ENCODE measurements around the gene ARL14EP. TPM values are rescaled to one million over a fixed set of nuclear protein-coding genes. Genes with fewer than 3 reads are reported as not detected.

Gene ARL14EP
- total RNA-seq, 1 experiment from 2014 or later: 25.3 TPM

- POLR2A ChIA-PET: no interaction called here
- TF ChIP-seq FOSL1 (IDR thresholded peaks at IDR 0.05; ENCODE audit: low read depth) (no peak), ZNF274 (IDR thresholded peaks at IDR 0.05; ENCODE audit: low read depth, low read length) (no peak), POLR2A (IDR thresholded peaks at IDR 0.05; ENCODE audit: borderline replicate concordance, extremely low read depth, insufficient read depth, insufficient read length) (no peak), EZH2 (IDR thresholded peaks at IDR 0.05) (no peak), RAD21 (IDR thresholded peaks at IDR 0.05; ENCODE audit: low read depth) (no peak), CEBPB (IDR thresholded peaks at IDR 0.05; ENCODE audit: low read depth) (no peak), ELF1 (IDR thresholded peaks at IDR 0.05; ENCODE audit: borderline replicate concordance, low read depth) (no peak), SP1 (IDR thresholded peaks at IDR 0.05; ENCODE audit: low read depth) (no peak)
- Histone ChIP-seq H3K9ac (ENCODE audit: low read length) (no peak overlapping the region), H2AFZ (ENCODE audit: low read depth, low read length, poor library complexity, severe bottlenecking) (no peak overlapping the region), H3K4me2 (ENCODE audit: low read length) (no peak overlapping the region), H3K27ac (ENCODE audit: low read depth, low read length) (no peak overlapping the region), H4K20me1 (ENCODE audit: insufficient read depth) (no peaks in the 10 kb centered on the region), H3K79me2 (ENCODE audit: insufficient read depth, low read length) (no peaks in the 10 kb centered on the region), H3K4me3 (replicated peaks in 1 of 2; ENCODE audit: low read depth in 1 of 2, low read length in 2 of 2) (no peak overlapping the region), H3K9me2 (ENCODE audit: insufficient read depth) (no peaks in the 10 kb centered on the region), H3K27me3 (ENCODE audit: insufficient read depth, low read length) (peaks cover 21% of the 10 kb centered on the region), H3K36me3 (ENCODE audit: control insufficient read depth in 1 of 2, insufficient read depth in 2 of 2, low read length in 2 of 2) (no peaks in the 10 kb centered on the region), H3K9me3 (ENCODE audit: control insufficient read depth in 1 of 2, insufficient read depth in 1 of 2, low read depth in 1 of 2, low read length in 2 of 2) (no peaks in the 10 kb centered on the region), H3K4me1 (ENCODE audit: control insufficient read depth in 1 of 2, insufficient read depth in 2 of 2, low read length in 2 of 2) (no peaks in the 10 kb centered on the region)
- RAD21 ChIA-PET (ENCODE audit: low non-redundant PET in 1 of 2, low total read pairs in 2 of 2, uncharacterized antibody in 2 of 2, unreplicated experiment in 2 of 2): no interaction called here
- no TSS peak for BruUV-seq (replicated peaks)
- DNase-seq (ENCODE audit: low read depth, low spot score): no peak
- CTCF ChIA-PET: no interaction called here
- intact Hi-C loops (cut with micrococcal nuclease): no loop called here
- ATAC-seq: no peak
Measured at GRCh38 chr11:30370164-30370563, 47.3 kb downstream of the ARL14EP start.

DNA sequence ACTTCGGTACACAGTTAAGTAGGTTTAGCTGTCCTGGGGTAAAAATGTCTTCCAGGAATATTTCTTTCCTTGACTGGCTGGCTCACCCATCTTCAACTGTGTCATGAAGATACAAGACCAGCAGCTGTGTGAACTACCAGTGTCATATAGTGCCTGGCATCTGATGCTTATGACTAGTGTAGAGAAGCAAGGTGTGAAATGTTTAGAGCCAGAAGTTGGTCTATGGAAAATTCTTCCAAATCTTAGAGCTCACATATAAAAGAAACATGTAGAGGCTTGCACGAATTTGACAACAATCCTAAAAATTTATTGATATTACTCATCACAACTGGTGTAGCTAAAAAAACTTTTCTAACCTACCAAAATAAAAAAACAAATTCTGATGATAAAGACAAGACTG is 54.4 kb downstream of the ARL14EP start:
- no TSS peak for BruUV-seq (replicated peaks)
- no peak for DNase-seq (ENCODE audit: low read depth, low spot score)
- ChIA-PET CTCF (no interaction called here), POLR2A (no interaction called here), RAD21 (ENCODE audit: low non-redundant PET in 1 of 2, low total read pairs in 2 of 2, uncharacterized antibody in 2 of 2, unreplicated experiment in 2 of 2) (no interaction called here)
- Histone ChIP-seq H3K36me3 (ENCODE audit: control insufficient read depth in 1 of 2, insufficient read depth in 2 of 2, low read length in 2 of 2) (no peaks in the 10 kb centered on the region), H3K4me2 (ENCODE audit: low read length) (no peak overlapping the region), H3K79me2 (ENCODE audit: insufficient read depth, low read length) (no peaks in the 10 kb centered on the region), H2AFZ (ENCODE audit: low read depth, low read length, poor library complexity, severe bottlenecking) (no peak overlapping the region), H3K4me1 (ENCODE audit: control insufficient read depth in 1 of 2, insufficient read depth in 2 of 2, low read length in 2 of 2) (no peaks in the 10 kb centered on the region), H3K9me2 (ENCODE audit: insufficient read depth) (no peaks in the 10 kb centered on the region), H3K9me3 (ENCODE audit: control insufficient read depth in 1 of 2, insufficient read depth in 1 of 2, low read depth in 1 of 2, low read length in 2 of 2) (no peaks in the 10 kb centered on the region), H3K4me3 (replicated peaks in 1 of 2; ENCODE audit: low read depth in 1 of 2, low read length in 2 of 2) (no peak overlapping the region), H4K20me1 (ENCODE audit: insufficient read depth) (no peaks in the 10 kb centered on the region; the same call in 1 of the 2 replicates), H3K9ac (ENCODE audit: low read length) (no peak overlapping the region), H3K27me3 (ENCODE audit: insufficient read depth, low read length) (peaks cover 54% of the 10 kb centered on the region), H3K27ac (ENCODE audit: low read depth, low read length) (no peak overlapping the region)
- TF ChIP-seq, protein P1, sequence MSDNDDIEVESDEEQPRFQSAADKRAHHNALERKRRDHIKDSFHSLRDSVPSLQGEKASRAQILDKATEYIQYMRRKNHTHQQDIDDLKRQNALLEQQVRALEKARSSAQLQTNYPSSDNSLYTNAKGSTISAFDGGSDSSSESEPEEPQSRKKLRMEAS (IDR thresholded peaks at IDR 0.05): no peak
- TF ChIP-seq RAD21 (IDR thresholded peaks at IDR 0.05; ENCODE audit: low read depth): no peak
- intact Hi-C loops (cut with micrococcal nuclease): no loop called here
- no peak for ATAC-seq
